Kidney epithelial cell (primary cell): ENCODE results near the gene MUC4. TPM values are rescaled to one million over a fixed set of nuclear protein-coding genes. Genes with fewer than 3 reads are reported as not detected.

Source experiments
- DNase-seq: peaks from one replicate; pipeline ENCODE4 v3.0.0-alpha.2; 2010; ENCODE audit warnings: low read depth
- H3K27me3 ChIP-seq: 2 replicates; pipeline ENCODE4 v1.6.0; 2011; ENCODE audit warnings: low read length; ENCODE audit not compliant: control insufficient read depth, insufficient read depth
- H3K36me3 ChIP-seq: 2 replicates; pipeline ENCODE4 v1.5.1; 2011; ENCODE audit warnings: low read length; ENCODE audit not compliant: control insufficient read depth, insufficient read depth
- H3K4me3 ChIP-seq: 2 replicates; pipeline ENCODE4 v1.5.1; 2011; ENCODE audit warnings: low read depth, mild to moderate bottlenecking, control low read depth, low read length
- total RNA-seq: library from RNA; depleted of rRNA; stranded (reverse); fragments of >200 nt; gene quantifications from 2 replicates; pipeline ENCODE4 v1.2.3, GENCODE V29; 2015
- TF ChIP-seq, protein P1 (sequence below): IDR thresholded peaks from 2 replicates; pipeline ENCODE4 v1.5.1; 2011; ENCODE audit warnings: mild to moderate bottlenecking, moderate library complexity, low read length, control low read depth, inconsistent platforms; ENCODE audit not compliant: insufficient read depth, poor library complexity, severe bottlenecking

The MUC4 gene
- total RNA-seq, 1 donor from 2014 or later = 6.9 TPM

DNA sequence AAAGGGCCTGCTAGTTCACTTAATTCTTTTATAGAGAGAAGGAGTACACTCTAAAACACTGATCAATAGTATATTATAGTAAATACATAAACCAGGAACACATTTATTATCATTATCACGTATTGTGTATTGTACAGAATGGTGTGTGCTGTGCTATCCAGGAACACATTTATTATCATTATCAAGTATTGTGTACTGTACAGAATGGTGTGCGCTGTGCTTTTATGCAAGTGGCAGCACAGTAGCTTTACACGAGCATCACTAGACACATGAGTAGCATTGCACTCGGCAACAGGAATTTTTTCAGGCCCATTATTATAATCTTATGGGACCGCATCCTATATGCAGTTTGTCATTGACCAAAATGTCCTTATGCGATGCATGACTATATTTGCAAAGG lies 111.9 kb downstream of the MUC4 start:
- DNase-seq = no peak
- TF ChIP-seq, protein P1, sequence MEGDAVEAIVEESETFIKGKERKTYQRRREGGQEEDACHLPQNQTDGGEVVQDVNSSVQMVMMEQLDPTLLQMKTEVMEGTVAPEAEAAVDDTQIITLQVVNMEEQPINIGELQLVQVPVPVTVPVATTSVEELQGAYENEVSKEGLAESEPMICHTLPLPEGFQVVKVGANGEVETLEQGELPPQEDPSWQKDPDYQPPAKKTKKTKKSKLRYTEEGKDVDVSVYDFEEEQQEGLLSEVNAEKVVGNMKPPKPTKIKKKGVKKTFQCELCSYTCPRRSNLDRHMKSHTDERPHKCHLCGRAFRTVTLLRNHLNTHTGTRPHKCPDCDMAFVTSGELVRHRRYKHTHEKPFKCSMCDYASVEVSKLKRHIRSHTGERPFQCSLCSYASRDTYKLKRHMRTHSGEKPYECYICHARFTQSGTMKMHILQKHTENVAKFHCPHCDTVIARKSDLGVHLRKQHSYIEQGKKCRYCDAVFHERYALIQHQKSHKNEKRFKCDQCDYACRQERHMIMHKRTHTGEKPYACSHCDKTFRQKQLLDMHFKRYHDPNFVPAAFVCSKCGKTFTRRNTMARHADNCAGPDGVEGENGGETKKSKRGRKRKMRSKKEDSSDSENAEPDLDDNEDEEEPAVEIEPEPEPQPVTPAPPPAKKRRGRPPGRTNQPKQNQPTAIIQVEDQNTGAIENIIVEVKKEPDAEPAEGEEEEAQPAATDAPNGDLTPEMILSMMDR = no peak
- no peaks in the 10 kb centered on the region for H3K27me3 ChIP-seq
- H3K4me3 ChIP-seq = no peak overlapping the region
- no peaks in the 10 kb centered on the region for H3K36me3 ChIP-seq

DNA sequence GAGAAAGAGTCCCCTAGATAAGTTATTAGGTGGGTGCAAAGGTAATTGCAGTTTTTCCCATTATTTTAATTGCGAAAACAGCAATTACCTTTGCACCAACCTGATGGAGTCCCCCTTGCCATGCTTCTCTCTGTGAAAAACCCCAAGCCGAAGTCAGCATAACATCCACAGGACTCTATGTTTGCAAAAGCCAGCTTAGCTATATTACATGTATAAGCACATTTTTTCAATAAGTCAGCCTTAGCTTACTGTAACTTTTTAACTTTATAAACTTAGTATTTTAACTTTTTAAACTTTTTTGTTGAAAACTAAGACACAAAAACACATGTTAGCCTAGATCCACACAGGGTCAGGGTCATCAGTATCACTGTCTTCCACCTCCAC lies 112.3 kb downstream of the MUC4 start:
- DNase-seq = no peak
- TF ChIP-seq, protein P1 = no peak
- H3K36me3 ChIP-seq = no peaks in the 10 kb centered on the region
- H3K4me3 ChIP-seq = no peak overlapping the region
- no peaks in the 10 kb centered on the region for H3K27me3 ChIP-seq

DNA sequence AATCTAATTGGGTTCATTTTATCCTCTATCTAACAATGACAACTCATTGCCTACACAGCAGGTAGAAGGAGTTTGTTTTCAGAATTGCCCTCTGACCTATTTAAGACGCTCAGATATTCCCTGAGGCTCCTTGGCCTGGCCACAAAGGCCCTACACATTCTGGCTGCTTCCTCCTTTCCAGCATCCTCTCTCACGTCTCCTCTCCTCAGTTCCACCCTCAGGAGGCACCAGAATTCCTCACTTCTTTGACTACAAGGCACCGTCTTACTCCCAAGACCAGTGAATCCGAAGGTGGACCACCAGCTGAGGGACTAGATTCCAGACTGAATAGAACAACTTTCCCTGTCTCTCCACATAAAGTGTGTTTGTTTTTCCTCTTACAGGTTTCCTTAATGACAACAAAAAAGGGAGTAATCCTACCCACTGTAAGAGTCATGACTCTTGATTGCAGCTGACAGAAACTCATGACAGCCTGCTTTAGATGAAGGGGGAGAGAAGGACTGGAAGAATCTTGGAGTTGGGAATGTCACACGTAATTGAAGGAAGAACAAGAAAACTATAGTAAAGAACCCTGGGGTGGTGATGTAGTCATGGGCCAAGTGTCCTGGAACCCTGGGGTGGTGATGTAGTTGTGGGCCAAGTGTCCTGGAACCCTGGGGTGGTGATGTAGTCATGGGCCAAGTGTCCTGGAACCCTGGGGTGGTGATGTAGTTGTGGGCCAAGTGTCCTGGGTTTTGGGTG lies 112.9 kb downstream of the MUC4 start:
- DNase-seq = no peak
- Histone ChIP-seq H3K4me3 (no peak overlapping the region), H3K36me3 (no peaks in the 10 kb centered on the region), H3K27me3 (no peaks in the 10 kb centered on the region)
- TF ChIP-seq, protein P1 = no peak

DNA sequence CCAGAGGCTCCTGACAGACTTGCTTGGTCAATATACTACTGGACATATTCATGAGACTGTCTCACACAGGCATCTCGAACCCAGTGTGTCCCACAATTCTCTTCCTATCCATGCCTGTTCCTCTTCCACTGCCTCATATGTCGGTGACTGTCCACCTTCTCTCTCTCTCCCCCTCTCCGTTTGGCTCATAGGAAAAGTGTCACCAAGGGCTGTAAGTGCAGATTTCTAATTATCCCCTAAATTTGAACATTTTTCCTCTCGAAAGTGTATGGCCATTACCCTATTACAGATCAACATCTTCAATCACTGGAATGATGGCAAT lies 113.4 kb downstream of the MUC4 start:
- TF ChIP-seq, protein P1 = no peak
- Histone ChIP-seq H3K36me3 (no peaks in the 10 kb centered on the region), H3K4me3 (no peak overlapping the region), H3K27me3 (no peaks in the 10 kb centered on the region)
- DNase-seq = no peak

DNA sequence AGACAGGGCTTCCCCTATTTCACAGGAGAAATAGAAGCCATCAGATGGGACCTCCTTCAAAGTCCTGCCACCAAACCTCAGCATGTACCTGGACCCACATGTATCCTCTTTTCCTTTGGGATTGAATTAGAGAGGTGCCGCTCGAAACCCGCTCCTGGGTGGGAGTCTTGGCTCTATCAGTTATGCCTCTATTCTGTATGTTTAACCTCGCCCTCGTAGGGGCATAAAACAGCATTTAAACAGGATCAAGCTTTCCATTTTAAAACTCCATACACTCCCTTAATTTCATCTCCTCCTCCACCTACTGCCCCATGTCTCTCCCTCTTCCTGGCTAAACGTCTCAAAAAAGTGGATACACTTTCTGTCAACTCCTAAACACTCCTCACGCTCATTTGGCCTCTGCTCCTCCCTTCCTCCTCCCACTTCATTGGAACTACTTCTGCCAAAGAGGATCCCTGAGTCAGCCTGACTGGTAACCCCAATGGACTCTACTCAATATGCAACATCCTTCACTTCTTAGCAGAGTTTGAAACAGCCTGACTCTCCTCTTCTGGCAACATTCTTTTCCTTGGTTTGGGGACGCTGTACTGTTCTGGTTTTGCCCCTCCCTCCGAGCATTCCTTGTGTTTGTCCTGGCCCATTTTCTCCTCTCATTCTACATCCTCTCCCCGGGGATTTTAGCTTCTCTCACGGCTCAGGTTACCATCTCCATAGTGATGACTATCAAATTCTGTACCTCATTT lies 114.0 kb downstream of the MUC4 start:
- no peaks in the 10 kb centered on the region for H3K27me3 ChIP-seq
- TF ChIP-seq, protein P1 = no peak
- H3K36me3 ChIP-seq = no peaks in the 10 kb centered on the region
- no peak overlapping the region for H3K4me3 ChIP-seq
- DNase-seq = peak; percentile 16

Other genes starting within 250 kb of the MUC4 start
- not detected in 2 replicates for gene APOD, start 228.0 kb downstream of the MUC4 start, total RNA-seq
- gene MUC20, start 91.0 kb downstream of the MUC4 start, total RNA-seq = 42.1 and 61.4 TPM in 2 replicates
- gene TNK2, start 96.6 kb upstream of the MUC4 start, total RNA-seq = 14.1 and 16.0 TPM in 2 replicates